ENCODE measurements around the gene KAT6B.
"Not testable (repeated sequence)": the region's sequence is repeated elsewhere in the genome, so short reads cannot be mapped to it uniquely, and the experiment has no call there.

KAT6B gene

DNA sequence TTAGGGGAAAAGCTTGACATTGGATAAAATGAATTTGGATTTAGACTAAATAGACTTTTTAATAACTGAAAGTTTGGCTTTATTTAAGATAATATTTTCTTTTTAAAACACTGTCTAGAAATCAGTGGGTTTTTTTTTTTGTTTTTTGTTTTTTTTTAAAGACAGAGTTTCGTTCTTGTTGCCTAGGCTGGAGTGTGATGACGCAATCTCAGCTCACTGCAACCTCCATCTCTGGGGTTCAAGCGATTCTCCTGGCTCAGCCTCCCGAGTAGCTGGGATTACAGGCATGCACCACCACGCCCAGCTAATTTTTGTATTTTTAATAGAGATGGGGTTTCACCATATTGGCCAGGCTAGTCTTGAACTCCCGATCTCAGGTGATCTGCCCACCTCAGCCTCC, 66.9 kb downstream of the KAT6B start:
- DNase-seq, result not testable (repeated sequence)

DNA sequence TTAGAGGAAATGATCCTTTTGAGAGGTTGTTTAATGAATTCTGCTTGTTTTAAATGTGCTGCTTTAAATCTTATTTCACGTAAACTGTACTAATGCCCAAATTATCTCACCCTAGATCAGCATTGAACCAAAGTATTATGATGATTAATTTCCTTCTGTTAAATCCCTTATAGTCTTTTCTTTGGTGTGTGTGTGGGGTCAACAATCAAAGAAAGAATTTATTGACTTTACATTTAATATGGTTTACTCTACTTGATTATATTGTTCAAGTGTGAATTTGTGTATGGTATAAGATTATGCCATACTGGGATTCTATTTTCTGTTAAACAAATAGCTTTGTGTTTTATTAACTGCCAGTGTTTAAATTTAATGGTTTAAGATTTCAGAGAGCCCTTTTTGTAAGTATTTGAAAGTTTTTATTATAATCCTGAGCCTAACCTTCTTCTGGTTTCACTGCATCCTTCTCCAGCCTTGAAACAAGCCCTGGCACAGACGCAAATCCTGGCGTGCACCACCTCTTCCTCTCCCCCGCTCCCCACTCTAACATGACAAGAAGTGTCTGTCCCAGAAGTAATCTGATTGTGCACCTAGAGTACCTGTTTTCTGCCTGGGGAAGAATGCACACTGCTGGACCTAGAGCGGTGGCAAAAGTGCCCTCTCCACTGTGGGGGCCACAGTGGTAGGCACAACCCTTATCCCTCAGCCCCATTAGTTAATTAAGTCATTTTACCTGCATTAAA, 70.6 kb downstream of the KAT6B start:
- DNase-seq, result no peak

DNA sequence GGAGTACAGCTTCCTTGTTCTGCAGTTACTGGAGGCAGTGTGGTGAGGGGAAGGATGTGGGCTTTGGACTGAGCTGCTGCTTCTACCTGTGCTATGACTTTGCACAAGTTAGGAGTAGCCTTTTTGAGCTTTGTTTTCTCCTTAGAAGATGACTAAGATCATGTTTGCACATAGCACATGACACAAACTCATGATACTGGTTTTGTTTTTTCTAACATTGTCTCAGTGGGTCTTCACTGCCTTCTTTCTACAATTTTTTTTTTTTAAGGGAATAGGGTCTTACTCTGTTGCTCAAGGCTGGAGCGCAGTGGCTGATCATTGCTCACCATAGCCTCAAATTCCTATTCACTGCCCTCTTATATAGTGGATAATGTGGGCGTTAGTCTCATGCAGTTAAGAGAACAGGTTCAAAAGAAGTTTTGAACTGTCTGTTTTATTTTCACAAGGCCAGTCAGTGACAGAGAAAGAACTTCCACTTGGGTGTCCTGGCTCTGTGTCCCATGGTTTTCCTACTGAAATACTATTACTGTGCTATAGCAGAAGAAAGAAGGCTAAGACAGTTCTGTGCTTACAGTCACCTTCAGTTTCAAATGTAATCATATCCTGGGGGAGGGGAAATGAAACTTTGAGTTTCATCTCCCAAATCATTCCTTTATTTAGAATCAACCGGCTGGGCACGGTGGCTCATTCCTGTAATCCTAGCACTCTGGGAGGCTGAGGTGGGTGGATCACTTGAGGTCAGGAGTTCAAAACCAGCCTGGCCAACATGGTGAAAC, 72.0 kb downstream of the KAT6B start:
- DNase-seq, result no peak

DNA sequence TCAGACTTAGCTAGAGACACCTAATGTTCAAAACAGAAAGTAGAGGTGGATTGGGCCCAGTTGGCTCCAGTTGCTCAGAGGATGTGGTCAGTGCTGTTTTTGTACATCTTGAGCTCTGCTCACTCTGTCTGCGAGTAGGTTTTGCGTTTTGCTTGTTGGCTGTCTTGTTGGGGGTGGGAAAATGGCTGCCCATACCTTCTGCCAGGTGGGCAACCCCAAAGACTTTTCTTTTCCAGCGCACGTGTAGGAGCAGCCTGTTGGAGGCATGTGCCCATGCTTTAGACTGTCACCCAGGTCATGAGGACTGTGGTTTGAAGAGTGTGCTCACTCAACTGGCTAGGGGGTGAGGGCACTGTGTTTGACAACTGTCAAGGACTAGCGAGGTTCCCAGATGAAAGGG, 73.9 kb downstream of the KAT6B start:
- no peak for DNase-seq

DNA sequence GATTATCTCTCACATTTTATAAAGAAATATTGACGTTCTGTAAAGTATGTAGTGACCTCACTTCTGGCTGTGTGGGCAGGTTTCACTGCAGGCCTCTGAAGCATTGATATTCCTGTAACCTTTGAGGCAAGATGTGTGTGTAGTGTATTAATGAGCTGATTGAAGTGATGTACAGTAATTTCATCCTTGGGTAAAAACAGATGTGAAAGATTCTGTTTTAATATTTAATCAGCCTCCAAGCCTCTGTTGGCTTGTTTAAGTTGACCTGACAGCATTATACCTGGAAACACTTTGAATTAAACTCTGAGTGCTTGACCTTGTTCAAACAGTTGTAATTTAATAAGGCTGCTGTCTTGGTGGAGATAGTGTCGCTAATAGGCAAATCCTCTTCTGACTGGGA, 74.9 kb downstream of the KAT6B start:
- DNase-seq, result no peak

DNA sequence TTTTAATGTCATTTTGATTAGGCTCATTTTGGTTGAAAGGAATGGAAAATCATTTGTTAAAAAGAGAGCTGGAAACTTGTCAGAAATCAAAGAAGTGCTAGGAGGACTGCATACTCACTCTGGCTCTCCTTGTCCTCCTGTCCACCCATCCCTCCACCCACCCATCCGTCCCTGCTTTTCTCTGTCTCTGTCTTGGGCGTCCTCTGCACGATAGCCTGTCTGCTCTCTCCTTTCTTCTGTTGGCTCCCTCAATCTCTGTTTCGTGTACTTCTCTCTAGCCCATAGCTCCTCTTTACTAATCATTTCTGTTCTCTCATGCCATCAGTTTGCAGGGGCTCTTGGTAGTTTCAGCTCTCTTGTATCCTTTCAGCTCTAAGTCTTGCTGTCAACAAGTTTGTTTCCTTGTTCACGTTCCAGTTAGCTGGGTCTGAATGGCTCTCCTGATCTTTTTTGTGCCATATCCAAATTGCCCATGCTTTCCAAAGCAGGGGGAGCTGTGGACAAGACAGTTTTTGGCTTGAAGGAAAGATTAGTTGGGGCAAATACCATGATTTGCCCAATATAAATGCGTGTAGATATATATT, 75.6 kb downstream of the KAT6B start:
- no peak for DNase-seq

DNA sequence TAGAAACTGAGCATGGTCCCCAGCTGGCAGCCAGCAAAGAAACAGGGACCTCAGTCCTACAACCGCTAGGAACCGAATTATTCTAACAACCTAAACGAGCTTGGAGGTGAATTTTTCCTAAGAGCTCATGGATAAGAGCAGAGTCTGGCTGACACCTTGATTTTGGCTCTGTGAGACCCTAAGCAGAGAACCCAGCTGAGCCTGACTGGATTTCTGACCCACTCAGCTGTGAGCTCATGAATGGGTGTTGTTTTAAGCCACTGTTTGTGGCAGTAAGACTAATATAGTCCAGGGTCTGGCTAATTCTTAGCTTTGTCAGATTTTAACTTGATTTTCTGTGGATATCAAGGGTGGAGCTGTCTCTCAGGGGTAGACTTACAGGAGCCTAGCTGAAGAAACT, 77.1 kb downstream of the KAT6B start:
- no peak for DNase-seq

DNA sequence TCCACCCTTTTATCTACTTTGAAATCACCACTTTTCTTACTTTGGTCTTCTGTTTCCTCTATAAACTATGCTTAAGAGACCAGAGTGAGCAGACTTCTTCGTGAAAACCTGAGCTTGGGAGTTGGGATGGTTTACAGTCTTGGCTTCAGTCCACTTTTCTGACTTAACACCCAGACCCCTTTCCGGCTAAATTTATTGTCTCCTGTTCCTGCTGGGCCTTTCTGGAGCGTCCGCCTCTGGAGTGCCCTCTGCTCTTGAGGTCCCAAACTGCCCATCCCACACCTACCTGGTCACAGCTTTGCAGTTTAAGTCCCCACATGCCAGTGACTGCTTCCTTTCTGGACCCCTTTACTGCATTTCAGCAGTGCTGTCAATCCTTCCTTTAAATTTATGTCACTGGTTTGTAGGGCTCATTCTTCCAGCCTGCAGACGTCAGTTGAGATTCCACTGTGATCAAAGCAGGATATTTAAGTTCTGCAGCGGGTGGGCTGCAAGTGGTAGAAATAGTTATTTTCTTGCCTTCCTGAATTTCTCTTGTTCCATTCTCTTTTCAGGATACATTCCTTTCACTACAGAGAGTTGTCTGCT, 80.3 kb downstream of the KAT6B start:
- DNase-seq, result no peak

DNA sequence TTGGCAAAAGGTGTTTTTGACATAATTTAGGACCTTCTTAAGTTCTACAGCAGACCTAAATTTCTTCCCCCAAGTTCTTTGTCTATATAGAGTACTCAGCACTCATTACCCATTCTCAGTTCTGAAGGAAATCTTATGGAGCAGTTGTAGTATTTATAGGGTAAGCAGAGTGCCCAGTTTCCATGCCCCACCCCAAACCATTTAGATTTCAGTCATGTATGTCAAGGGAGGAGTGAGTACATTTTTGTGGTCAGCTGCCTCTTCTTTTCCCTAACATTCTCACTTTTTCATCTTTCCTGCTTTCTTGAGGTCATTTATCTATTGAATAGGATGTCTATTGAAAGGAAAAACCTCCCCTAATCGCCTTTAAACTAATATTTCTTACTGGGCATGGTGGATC, 83.3 kb downstream of the KAT6B start:
- DNase-seq, result no peak

DNA sequence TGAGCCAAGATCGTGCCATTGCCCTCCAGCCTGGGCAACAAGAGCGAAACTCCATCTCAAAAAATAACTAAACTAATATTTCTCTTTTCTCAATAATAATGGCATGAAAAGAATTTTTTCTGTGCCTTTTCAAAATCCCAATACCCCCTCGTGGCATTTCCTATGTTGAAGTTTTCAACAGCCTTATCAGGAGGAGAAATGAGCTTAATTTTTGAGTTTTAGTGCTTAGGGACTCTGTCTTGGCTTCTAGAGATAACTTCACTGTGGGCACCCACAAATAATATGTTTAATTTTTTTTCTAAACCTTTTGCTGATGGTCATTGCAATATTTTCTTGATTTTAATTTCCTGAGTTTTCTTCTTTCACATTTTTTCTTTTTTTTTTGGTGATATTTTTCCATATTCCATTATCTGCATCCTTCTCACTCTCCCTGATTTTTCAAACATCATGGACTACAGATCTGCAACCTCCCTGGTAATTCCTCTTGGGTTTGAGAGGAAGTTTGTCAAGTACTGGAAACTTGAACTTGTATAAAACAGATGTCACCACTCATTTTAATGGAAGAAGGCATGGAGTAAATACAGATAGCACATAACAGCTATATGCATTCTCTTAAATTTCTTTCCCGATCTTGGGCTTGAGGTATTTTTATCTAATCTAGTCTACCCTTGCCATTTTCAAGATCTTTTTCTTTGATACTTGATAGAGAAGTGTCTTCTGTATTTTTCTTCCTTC, 84.0 kb downstream of the KAT6B start:
- DNase-seq, result no peak

DNA sequence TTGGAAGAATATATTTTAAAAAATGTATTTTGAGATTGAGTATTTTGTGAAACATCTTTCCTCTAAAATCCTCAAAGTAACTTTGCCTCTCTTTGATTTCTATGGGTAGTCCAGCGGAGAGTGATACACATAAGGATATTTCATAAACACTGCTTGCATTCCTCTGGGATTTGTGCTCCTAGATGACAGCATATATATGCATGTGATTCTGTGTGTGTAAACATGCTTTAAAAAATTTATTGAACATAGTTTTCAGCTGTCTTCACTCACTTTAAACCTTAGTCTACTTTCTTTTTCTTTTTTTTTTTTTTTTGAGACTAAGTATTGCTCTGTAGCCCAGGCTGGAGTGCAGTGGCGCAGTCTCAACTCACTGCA, 84.6 kb downstream of the KAT6B start:
- DNase-seq, result no peak

DNA sequence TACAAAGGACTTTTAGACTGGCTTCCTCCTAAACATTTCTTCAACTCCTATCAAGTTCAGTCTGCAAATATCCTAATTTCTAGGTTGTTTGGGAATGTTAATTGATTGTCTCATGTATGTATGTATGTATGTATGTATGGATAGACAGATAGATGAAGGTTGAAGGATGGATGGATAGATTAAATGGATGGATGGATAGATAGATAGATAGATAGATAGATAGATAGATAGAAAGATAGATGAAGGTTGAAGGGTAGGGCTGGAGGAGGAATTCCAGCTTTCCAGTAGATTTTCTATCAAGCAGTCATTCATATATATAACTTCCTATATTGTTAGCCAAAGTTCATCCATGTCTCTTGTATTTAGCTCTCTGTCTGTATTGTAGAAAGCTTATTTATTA, 85.8 kb downstream of the KAT6B start:
- no peak for DNase-seq

DNA sequence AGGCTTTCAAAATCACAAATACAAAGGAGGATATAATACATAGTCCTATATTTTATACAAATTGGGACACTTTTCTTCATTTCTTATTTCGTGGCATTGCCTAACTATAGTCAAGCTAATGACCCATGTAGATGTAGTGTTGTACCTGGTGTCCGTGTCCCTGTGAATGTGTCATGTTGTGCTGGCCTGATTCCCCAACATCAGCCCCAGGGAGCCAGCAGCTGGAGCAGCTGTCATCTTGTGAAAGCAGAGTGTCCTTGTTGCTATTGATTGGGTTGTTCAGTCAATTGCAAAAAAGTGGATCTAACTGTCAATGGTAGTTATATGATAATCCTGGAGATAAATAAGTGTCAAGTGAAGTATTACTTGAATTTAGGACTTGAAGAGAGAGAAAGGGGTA, 86.3 kb downstream of the KAT6B start:
- no peak for DNase-seq

DNA sequence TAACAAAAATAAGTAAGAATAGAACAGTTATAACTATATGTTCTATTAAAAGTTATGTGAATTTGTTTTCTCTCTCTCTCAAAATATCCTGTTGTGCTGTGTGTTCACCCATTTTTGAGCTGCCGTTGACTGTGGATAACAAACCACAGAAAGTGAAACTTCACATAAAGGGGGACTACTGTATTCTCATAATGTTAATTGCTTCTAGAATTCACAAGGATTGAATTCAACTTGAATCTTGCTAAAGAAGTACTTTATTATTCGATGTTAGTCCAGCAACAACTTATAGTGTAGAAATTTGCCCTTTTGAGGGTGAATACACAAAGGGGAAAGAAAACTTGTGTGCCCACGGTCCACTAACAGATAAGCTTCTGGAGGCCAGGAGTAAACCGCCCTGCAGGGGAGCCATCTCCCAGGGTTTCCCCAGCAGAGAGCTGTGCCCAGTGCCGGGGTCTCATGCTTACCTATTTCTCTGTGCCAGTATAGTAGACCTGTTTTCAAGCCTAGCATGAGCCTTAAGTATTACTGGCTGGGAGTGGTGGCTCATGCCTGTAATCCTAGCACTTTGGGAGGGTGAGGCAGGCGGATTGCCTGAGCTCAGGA, 87.1 kb downstream of the KAT6B start:
- DNase-seq, result no peak

DNA sequence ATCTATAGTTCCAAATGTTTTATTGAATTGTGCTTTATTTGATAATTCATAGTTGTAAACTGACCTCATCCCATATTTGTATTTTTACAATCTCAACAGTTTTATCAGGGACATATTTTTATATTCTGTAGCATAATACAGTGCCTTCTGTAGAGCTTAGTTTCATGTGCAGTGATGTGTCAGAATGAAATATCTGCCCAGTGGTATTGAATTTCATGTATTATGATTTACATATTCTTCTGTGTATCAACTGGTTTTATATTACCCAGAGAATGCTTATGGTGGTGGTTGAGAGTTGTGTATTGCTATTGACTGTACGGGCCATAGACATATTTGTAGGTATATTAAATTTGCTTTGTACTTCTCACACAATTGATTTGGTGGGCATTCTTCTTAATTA, 89.9 kb downstream of the KAT6B start:
- DNase-seq, result no peak

DNA sequence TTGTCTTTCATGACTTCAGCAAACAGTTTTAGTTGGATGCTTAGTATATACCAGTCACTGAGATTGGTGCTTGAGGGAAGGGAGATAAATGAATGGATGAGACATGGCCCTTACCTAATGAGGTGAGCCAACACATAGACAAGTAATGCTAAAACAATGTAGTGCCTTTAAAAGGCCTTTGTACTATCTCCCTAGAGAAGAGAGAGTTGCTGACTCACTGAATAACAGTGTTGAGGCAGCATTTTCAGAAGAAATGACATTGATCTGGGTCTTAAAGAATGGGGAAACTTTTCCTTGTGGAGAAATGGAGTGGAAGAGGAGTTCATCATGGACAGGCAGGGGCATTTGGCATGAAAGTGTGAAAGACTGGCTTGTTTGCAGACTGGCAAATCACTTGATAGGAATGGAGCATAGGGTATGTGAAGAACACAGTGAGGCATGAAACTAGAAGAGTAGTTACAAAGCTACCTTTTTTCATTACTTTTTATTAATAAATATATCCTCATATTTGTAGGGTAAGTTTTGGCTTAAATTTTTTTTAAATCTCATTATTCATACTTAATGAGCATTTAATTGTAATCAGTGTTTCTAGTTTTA, 91.2 kb downstream of the KAT6B start:
- DNase-seq, result no peak

DNA sequence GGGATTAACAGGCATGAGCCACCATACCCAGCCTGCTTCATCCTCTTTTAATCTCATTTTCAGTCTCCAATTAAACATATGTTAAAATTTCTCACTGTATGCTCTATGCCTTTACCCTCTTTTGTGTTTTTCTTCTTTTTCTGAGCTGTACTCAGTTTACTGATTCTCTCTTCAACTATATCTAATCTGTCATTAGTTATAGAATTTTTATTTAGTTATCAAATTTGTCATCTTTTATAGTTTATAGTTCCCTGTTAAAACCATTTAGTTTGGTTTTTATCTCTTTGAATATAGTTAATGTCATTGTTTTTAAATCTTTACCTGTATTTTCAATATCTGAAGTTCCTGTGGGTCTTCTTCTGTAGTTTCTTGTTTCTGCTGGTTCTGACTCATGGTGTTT, 93.3 kb downstream of the KAT6B start:
- no peak for DNase-seq

DNA sequence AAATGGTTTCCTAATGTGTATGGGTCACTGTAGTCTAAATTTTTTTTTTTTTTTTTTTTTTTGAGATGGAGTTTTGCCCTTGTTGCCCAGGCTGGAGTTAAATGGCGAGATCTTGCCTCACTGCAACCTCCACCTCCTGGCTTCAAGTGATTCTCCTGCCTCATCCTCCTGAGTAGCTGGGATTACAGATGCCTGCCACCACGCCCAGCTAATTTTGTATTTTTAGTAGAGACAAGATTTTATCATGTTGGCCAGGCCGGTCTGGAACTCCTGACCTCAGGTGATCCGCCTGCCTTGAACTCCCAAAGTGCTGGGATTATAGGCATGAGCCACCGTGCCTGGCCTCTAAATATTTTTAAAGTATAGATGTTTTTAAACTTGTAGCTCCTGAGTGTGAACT, 94.7 kb downstream of the KAT6B start:
- DNase-seq, result not testable (repeated sequence)

DNA sequence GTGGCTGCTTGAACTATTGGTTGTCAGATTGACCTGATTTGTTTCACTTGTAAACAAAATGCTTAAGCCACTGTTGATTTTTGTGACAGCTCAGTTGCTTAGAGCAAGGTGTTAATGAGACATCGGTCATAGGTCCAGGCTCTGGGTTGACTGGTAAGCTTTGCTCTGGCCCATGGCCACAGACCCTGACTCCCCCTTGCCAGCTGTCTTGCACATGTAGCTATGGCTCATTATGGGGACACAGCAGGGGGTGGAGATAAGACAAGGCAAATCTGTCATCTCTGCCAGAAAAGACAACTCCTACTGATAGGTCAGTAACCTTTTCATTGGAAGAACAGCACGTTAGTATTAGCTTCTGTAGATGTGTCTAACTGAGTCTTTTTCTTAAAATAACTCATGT, 95.3 kb downstream of the KAT6B start:
- DNase-seq, result no peak

DNA sequence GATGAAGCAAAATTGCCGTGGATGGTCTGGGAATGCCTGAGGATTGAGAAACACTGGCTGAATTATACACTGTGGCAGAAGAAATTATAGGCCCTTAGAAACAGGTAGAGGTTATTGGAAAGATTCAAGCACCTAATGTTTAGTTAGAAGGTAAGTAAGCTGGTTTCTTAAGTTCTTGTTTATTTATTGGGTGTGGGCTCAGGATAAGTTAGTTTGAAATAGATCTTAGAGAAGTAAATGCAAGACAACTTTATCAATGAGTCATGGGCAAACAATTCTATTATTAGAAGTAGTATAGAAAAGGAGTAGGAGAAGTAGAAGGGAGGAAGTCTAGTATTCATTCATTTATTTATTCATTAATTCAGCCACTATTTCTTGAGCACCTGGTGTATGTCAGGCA, 96.5 kb downstream of the KAT6B start:
- DNase-seq, result no peak

DNA sequence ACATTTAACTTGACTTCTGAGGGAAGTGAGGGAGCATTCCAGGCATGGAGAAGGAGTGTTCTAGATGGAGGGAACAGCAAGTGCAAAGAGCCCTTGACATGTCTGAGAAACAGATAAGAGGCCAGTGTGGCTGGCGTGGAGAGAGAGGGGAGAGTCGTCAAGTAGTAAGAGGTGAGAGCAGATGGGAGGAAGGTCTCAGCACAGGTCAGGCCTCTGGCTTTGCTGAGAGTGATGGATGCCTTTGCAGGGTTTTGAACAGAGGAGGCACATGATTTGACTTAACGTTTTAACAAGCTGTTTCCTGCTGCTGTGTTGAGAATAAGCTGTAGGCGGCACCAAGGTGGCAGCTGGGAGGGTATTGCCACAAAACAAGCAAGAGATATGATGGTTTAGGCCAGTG, 97.2 kb downstream of the KAT6B start:
- no peak for DNase-seq

DNA sequence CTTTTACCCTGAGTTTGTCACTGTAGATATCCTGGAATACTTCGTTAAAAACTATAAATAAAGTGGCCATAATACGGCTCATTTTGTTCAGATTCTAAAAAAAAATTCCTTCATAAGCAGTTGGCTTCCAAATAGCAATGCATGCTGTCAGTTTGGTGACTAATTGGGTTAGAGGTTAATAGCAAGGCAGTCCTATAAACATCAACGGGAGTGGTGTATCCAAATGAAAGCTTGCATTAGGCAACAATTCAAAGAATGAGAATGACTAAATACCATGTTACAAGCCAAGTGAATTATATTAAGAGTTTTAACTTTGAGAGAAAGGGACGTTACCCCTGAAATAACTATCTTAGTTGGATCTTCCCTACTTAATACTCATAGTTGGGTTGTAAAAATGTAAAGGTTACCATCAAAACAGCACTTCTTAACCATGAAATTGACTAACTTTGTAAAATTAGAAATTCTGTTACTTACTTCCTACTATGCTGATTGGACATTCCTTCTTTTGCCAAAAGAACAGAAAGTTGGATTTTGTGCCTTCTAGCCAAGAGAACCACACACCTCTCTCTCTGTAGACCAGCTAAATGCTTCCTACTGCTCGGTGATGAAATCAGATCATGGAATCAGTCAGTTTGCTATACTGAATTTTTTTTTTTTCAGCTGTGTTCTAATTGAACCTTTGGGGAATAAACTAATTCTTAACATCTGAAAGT, 98.0 kb downstream of the KAT6B start:
- no peak for DNase-seq
